K562 (cell line): ENCODE data around the gene ZBP1. TPM values are rescaled to one million over a fixed set of nuclear protein-coding genes. Genes with fewer than 3 reads are reported as not detected.

ENCODE experiments used
- ATAC-seq: fragments of 200-7000 bp; cut with Tn5 transposase; 3 replicates; pipeline ENCODE4 v1.9.1; 2020; ENCODE audit warnings: moderate library complexity
- BruUV-seq: library from RNA; stranded (reverse); fragments of 400-500 nt; replicated peaks from 2 replicates; lab custom pipeline; 2021; lab: Mats Ljungman, UMichigan
- CTCF ChIA-PET: fragments of 300-600 bp; formaldehyde crosslinking; extraction: SDS; loops from one replicate; lab custom pipeline; 2021; ENCODE audit warnings: low intra/inter-chr PET ratio; lab: Yijun Ruan, JAX
- POLR2A ChIA-PET: fragments of 300-600, 350-650 bp; sonication (Branson Sonifier 250); formaldehyde crosslinking; extraction: SDS; loops from one replicate; lab custom pipeline; 2021; ENCODE audit warnings: antibody characterized with exemption, inconsistent platforms; lab: Yijun Ruan, JAX
- DNase-seq, 4 experiments: peaks; one replicate each; pipeline versions ENCODE4 v3.0.0 to v3.0.0-alpha.2; 2011 to 2018; ENCODE audit warnings: low spot score in 3 of 4, mixed read lengths in 3 of 4; ENCODE audit errors: extremely low read depth in 1 of 4
- FAIRE-seq: peaks from 2 replicates; lab custom pipeline; 2011; peaks lifted over from hg19 to GRCh38; lab: Jason Lieb, UNC
- H2AFZ ChIP-seq: 2 replicates; pipeline ENCODE4 v1.6.0; 2011; ENCODE audit warnings: low read depth, low read length, control low read depth, inconsistent platforms
- H3K27ac ChIP-seq: fragments of 200-600 bp; 3 replicates; pipeline ENCODE4 v1.8.0; 2011; ENCODE audit warnings: low read depth, mild to moderate bottlenecking, control low read depth, inconsistent platforms, low read length, moderate library complexity, mixed read lengths; ENCODE audit errors: extremely low read depth
- H3K27me3 ChIP-seq, 2 experiments: fragments of 300-600 bp in 1 of 2; 2 replicates in 1 of 2; 3 replicates in 1 of 2; pipeline versions ENCODE4 v1.6.0 to v1.8.0; 2011; ENCODE audit warnings: inconsistent platforms in 2 of 2, low read length in 2 of 2, mild to moderate bottlenecking in 1 of 2, mixed read lengths in 1 of 2, moderate library complexity in 1 of 2; ENCODE audit not compliant: control insufficient read depth in 2 of 2, insufficient read depth in 2 of 2
- H3K36me3 ChIP-seq: fragments of 300-600 bp; 3 replicates; pipeline ENCODE4 v1.8.0; 2011; ENCODE audit warnings: mild to moderate bottlenecking, low read length, inconsistent platforms; ENCODE audit not compliant: control insufficient read depth, insufficient read depth
- H3K4me1 ChIP-seq, 2 experiments: fragments of 200-600 bp in 1 of 2; replicated peaks in 1 of 2; 2 replicates in 1 of 2; 3 replicates in 1 of 2; pipeline versions ENCODE4 v1.5.1 to v1.8.0; 2011; ENCODE audit warnings: inconsistent platforms in 2 of 2, low read length in 2 of 2, mild to moderate bottlenecking in 1 of 2, mixed read lengths in 1 of 2, moderate library complexity in 1 of 2; ENCODE audit not compliant: control insufficient read depth in 2 of 2, insufficient read depth in 2 of 2
- H3K4me2 ChIP-seq: 2 replicates; pipeline ENCODE4 v1.6.1; 2011; ENCODE audit warnings: low read length, control low read depth, inconsistent platforms, mixed read lengths; ENCODE audit not compliant: insufficient read depth
- H3K4me3 ChIP-seq: fragments of 200-600 bp; sonication (generic), shearing (Covaris generic); 2 replicates; pipeline ENCODE4 v1.5.1; 2016; ENCODE audit warnings: control low read depth, inconsistent platforms
- H3K79me2 ChIP-seq: fragments of 200-600 bp; 3 replicates; pipeline ENCODE4 v1.8.0; 2011; ENCODE audit warnings: low read length, inconsistent platforms; ENCODE audit not compliant: control insufficient read depth, insufficient read depth
- H3K9ac ChIP-seq, 2 experiments: 2 replicates each; pipeline versions ENCODE4 v1.6.0 to v1.6.1; 2011; ENCODE audit warnings: low read depth in 2 of 2, low read length in 2 of 2, control low read depth in 1 of 2, inconsistent platforms in 1 of 2, mild to moderate bottlenecking in 1 of 2, mixed read lengths in 1 of 2; ENCODE audit not compliant: insufficient read depth in 1 of 2
- H3K9me1 ChIP-seq: one replicate; pipeline ENCODE4 v1.6.0; 2011; ENCODE audit warnings: inconsistent platforms, mild to moderate bottlenecking, low read length, moderate library complexity; ENCODE audit not compliant: control insufficient read depth, insufficient read depth
- H3K9me3 ChIP-seq: replicated peaks from 2 replicates; pipeline ENCODE4 v1.5.1; 2011; ENCODE audit warnings: low read depth, low read length, inconsistent platforms; ENCODE audit not compliant: control insufficient read depth, insufficient read depth
- H4K20me1 ChIP-seq: replicated peaks from 2 replicates; pipeline ENCODE4 v1.6.1; 2011; ENCODE audit warnings: low read length, inconsistent platforms, mixed read lengths; ENCODE audit not compliant: control insufficient read depth, insufficient read depth
- CBX8 ChIP-seq: fragments of 200-600 bp; sonication (generic); IDR thresholded peaks from 2 replicates; pipeline ENCODE4 v1.6.1; 2012; ENCODE audit warnings: borderline replicate concordance, mixed run types, low read depth, mild to moderate bottlenecking, moderate library complexity, mixed read lengths, low read length, control low read depth, inconsistent platforms; ENCODE audit not compliant: poor library complexity, severe bottlenecking; ENCODE audit errors: extremely low read depth
- KLF1 ChIP-seq: fragments of 450-650 bp; IDR thresholded peaks from 2 replicates; pipeline ENCODE4 v1.6.1; 2016; ENCODE audit warnings: missing genetic modification characterization, missing compliant biosample characterization
- OTX1 ChIP-seq: fragments of 450-650 bp; formaldehyde crosslinking; IDR thresholded peaks from 2 replicates; pipeline ENCODE4 v1.4.0; 2022; ENCODE audit warnings: mild to moderate bottlenecking
- RBM25 ChIP-seq: fragments of 200-400 bp; formaldehyde crosslinking; IDR thresholded peaks from 2 replicates; pipeline ENCODE4 v1.6.1; 2018; ENCODE audit warnings: low read length, low read depth, moderate library complexity; ENCODE audit not compliant: severe bottlenecking
- RFX1 ChIP-seq: fragments of 450-650 bp; IDR thresholded peaks from 2 replicates; pipeline ENCODE4 v1.6.1; 2016; ENCODE audit warnings: mild to moderate bottlenecking, moderate library complexity
- ZKSCAN8 ChIP-seq: fragments of 200-800 bp; sonication (Bioruptor generic); IDR thresholded peaks from 2 replicates; pipeline ENCODE4 v1.6.1; 2016; ENCODE audit warnings: missing genetic modification characterization, missing compliant biosample characterization
- ZNF12 ChIP-seq: sonication (generic); formaldehyde crosslinking; IDR thresholded peaks from 2 replicates; pipeline ENCODE4 v1.4.0; 2020; ENCODE audit warnings: mild to moderate bottlenecking, missing genetic modification reagents
- ZNF780A ChIP-seq: fragments of 250-450 bp; sonication (Bioruptor Pico); IDR thresholded peaks from 2 replicates; pipeline ENCODE4 v1.5.0; 2021; ENCODE audit warnings: mild to moderate bottlenecking
- WGBS: fragments of 100-300 bp; shearing (Covaris generic); methylation state at CpG from one replicate; pipeline ENCODE4 v1.1.6; 2016; ENCODE audit warnings: low coverage, mixed read lengths; ENCODE audit not compliant: insufficient coverage; ENCODE audit errors: missing lambda C conversion rate; 5-methylcytosine and 5-hydroxymethylcytosine counted together
- in situ Hi-C: fragments of 300-500 bp; cut with MboI; formaldehyde crosslinking; loops from 4 replicates; pipeline ENCODE4 v1.15.0; 2018; ENCODE audit warnings: inconsistent platforms, mixed read lengths
- intact Hi-C: fragments of 100-400 bp; cut with micrococcal nuclease; formaldehyde crosslinking; loops from 2 replicates; pipeline ENCODE4 v1.14.2; 2022
- polyA plus RNA-seq, 8 experiments: library from polyadenylated mRNA; depleted of rRNA in 4 of 8; stranded (reverse) in 5 of 8; unstranded in 3 of 8; fragments of >200 nt; fragmentation: Nextera tagmentation in 2 of 8; fragmentation: Illumina TruSeq in 1 of 8; extraction: Ambion mirVana in 2 of 8; extraction: Trizol in 1 of 8; gene quantifications; 2 replicates each; pipeline versions ENCODE4 v1.2.1 to v1.2.3, GENCODE V29; 2011 to 2014; ENCODE audit warnings: inconsistent platforms in 1 of 8, missing spikeins in 1 of 8
- total RNA-seq, 7 experiments: library from RNA; depleted of rRNA in 6 of 7; stranded (reverse); fragments of >200 nt in 6 of 7; fragmentation: Illumina TruSeq in 2 of 7; extraction: Trizol in 2 of 7; gene quantifications; 2 replicates each; pipeline versions ENCODE4 v1.2.1 to v1.2.3, GENCODE V29; 2011 to 2021; ENCODE audit warnings: low replicate concordance in 1 of 7
- TF ChIP-seq, protein P1 (sequence below): fragments of 250-450 bp; sonication (Bioruptor Pico); IDR thresholded peaks from 2 replicates; pipeline ENCODE4 v1.8.0; 2022; ENCODE audit warnings: moderate library complexity, mild to moderate bottlenecking, inconsistent platforms
- TF ChIP-seq, protein P2 (sequence below): fragments of 450-650 bp; IDR thresholded peaks from 2 replicates; pipeline ENCODE4 v1.6.1; 2016; ENCODE audit warnings: low read depth, mild to moderate bottlenecking, moderate library complexity
- TF ChIP-seq, protein P3 (sequence below): fragments of 450-650 bp; IDR thresholded peaks from 2 replicates; pipeline ENCODE4 v1.6.1; 2016; ENCODE audit warnings: mild to moderate bottlenecking
- TF ChIP-seq, protein P4 (sequence below): fragments of 450-650 bp; formaldehyde crosslinking; IDR thresholded peaks from 2 replicates; pipeline ENCODE4 v1.4.0; 2022; ENCODE audit warnings: missing genetic modification characterization
- TF ChIP-seq, protein P5 (sequence below): fragments of 450-650 bp; formaldehyde crosslinking; IDR thresholded peaks from 2 replicates; pipeline ENCODE4 v1.4.0; 2020; ENCODE audit warnings: mild to moderate bottlenecking, mixed read lengths
- TF ChIP-seq, protein P6 (sequence below): fragments of 250-450 bp; sonication (Bioruptor Pico); IDR thresholded peaks from 2 replicates; pipeline ENCODE4 v1.8.0; 2021; ENCODE audit warnings: moderate library complexity, mild to moderate bottlenecking, inconsistent platforms

ZBP1 gene
- total and polyA plus RNA-seq, 9 of the 15 experiments (the other 6 are each of a cell fraction or from before 2014, with no cell fraction given): not detected

DNA sequence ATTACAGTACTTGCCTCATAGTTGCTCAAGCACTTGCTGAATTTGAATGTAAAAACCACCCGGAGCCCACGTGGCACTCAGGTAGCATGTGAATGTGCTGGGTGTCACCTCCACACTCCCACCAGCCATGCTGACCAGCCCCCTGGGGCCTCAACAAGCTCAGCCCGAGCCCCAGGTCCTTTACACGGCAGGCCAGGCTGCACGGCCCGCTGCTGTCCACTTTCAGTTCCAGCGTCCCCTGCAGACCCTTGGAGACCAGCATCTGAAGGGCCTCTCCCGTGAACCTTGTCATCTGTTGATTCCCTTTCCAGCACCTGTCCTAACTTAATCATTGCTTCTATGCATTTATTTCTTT is 33.3 kb upstream of the ZBP1 start:
- no peak for ATAC-seq
- in situ Hi-C loops: no loop called here

More for the DNA sequence above, 33.3 kb upstream of the ZBP1 start:
- no peak overlapping the region for H3K27ac ChIP-seq
- no peak for DNase-seq
- H3K4me1 ChIP-seq: peaks cover 0 to 16% of the 10 kb centered on the region in 2 experiments; a peak in 1 of 5 replicates
- H3K79me2 ChIP-seq: no peaks in the 10 kb centered on the region
- intact Hi-C loops: loop anchor here (1.0 to 10.0 kb wide), 2 partner anchors 31 to 191 kb away; no protein-coding TSS in a partner anchor
- no TSS peak for BruUV-seq
- peaks cover 38 to 82% of the 10 kb centered on the region in 2 experiments; a peak in 4 of 5 replicates for H3K27me3 ChIP-seq
- TF ChIP-seq RBM25 (no peak), ZKSCAN8 (CRISPR knock-in tag) (no peak), ZNF12 (CRISPR knock-in tag) (no peak), KLF1 (tag) (no peak), RFX1 (no peak), CBX8 (no peak), ZNF780A (CRISPR knock-in tag) (no peak), OTX1 (CRISPR knock-in tag) (no peak)
- TF ChIP-seq, protein P1, sequence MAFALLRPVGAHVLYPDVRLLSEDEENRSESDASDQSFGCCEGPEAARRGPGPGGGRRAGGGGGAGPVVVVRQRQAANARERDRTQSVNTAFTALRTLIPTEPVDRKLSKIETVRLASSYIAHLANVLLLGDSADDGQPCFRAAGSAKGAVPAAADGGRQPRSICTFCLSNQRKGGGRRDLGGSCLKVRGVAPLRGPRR (CRISPR knock-in tag): no peak
- TF ChIP-seq, protein P2, sequence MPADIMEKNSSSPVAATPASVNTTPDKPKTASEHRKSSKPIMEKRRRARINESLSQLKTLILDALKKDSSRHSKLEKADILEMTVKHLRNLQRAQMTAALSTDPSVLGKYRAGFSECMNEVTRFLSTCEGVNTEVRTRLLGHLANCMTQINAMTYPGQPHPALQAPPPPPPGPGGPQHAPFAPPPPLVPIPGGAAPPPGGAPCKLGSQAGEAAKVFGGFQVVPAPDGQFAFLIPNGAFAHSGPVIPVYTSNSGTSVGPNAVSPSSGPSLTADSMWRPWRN: no peak
- TF ChIP-seq, protein P3, sequence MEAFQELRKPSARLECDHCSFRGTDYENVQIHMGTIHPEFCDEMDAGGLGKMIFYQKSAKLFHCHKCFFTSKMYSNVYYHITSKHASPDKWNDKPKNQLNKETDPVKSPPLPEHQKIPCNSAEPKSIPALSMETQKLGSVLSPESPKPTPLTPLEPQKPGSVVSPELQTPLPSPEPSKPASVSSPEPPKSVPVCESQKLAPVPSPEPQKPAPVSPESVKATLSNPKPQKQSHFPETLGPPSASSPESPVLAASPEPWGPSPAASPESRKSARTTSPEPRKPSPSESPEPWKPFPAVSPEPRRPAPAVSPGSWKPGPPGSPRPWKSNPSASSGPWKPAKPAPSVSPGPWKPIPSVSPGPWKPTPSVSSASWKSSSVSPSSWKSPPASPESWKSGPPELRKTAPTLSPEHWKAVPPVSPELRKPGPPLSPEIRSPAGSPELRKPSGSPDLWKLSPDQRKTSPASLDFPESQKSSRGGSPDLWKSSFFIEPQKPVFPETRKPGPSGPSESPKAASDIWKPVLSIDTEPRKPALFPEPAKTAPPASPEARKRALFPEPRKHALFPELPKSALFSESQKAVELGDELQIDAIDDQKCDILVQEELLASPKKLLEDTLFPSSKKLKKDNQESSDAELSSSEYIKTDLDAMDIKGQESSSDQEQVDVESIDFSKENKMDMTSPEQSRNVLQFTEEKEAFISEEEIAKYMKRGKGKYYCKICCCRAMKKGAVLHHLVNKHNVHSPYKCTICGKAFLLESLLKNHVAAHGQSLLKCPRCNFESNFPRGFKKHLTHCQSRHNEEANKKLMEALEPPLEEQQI: no peak
- TF ChIP-seq, protein P4, sequence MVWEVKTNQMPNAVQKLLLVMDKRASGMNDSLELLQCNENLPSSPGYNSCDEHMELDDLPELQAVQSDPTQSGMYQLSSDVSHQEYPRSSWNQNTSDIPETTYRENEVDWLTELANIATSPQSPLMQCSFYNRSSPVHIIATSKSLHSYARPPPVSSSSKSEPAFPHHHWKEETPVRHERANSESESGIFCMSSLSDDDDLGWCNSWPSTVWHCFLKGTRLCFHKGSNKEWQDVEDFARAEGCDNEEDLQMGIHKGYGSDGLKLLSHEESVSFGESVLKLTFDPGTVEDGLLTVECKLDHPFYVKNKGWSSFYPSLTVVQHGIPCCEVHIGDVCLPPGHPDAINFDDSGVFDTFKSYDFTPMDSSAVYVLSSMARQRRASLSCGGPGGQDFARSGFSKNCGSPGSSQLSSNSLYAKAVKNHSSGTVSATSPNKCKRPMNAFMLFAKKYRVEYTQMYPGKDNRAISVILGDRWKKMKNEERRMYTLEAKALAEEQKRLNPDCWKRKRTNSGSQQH (CRISPR knock-in tag): no peak
- TF ChIP-seq, protein P5, sequence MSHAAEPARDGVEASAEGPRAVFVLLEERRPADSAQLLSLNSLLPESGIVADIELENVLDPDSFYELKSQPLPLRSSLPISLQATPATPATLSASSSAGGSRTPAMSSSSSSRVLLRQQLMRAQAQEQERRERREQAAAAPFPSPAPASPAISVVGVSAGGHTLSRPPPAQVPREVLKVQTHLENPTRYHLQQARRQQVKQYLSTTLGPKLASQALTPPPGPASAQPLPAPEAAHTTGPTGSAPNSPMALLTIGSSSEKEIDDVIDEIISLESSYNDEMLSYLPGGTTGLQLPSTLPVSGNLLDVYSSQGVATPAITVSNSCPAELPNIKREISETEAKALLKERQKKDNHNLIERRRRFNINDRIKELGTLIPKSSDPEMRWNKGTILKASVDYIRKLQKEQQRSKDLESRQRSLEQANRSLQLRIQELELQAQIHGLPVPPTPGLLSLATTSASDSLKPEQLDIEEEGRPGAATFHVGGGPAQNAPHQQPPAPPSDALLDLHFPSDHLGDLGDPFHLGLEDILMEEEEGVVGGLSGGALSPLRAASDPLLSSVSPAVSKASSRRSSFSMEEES (CRISPR knock-in tag): no peak
- TF ChIP-seq, protein P6, sequence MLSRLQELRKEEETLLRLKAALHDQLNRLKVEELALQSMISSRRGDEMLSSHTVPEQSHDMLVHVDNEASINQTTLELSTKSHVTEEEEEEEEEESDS: no peak
- H3K36me3 ChIP-seq: no peaks in the 10 kb centered on the region
- ChIA-PET POLR2A (no interaction called here), CTCF (interaction anchor here (1.2 to 3.1 kb wide), 4 partner anchors 57 to 557 kb away, joined by 3 to 32 read pairs (median 10); no protein-coding TSS in a partner anchor)
- no peak for FAIRE-seq
- 0 out of 2 replicates have a peak, but pooled peaks cover 9% of the 10 kb centered on the region for H4K20me1 ChIP-seq
- no peak overlapping the region for H3K9ac ChIP-seq
- 0% methylated on average over 8 of the region's 8 CpGs for WGBS
- no peak overlapping the region for H3K4me3 ChIP-seq
- no peak overlapping the region for H2AFZ ChIP-seq
- H3K4me2 ChIP-seq: no peak overlapping the region
- H3K9me3 ChIP-seq: no peaks in the 10 kb centered on the region
- H3K9me1 ChIP-seq: no peaks in the 10 kb centered on the region
